Measurements from ENCODE around the gene SDR42E1. TPM values are rescaled to one million over a fixed set of nuclear protein-coding genes. Genes with fewer than 3 reads are reported as not detected.

Gene SDR42E1
- total RNA-seq, 1 experiment from 2014 or later = 0.33 TPM

DNA sequence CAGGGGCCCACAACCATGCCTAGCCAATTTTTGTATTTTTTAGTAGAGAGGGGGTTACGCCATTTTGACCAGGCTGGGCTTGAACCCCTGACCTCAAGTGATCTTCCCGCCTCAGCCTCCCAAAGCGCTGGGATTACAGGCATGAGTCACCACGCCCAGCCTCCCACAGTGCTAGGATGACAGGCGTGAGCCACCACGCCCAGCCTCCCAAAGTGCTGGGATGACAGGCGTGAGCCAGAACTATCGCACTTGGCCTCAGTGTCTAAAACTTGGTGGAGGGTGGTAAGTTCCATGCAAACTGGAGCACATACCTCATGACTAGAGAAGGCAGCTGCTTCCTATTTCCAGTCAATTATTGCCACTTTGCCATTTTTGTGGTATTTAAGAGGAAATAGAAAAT is 30.9 kb upstream of the SDR42E1 start:
- TF ChIP-seq POLR2AphosphoS5 (IDR thresholded peaks at IDR 0.05; ENCODE audit: low read depth, low read length) = no peak
- no peak for TF ChIP-seq REST (IDR thresholded peaks at IDR 0.05; ENCODE audit: insufficient read depth in 1 of 2, low read depth in 2 of 2, low read length in 1 of 2)
- no peak for TF ChIP-seq CTCF (IDR thresholded peaks at IDR 0.05)
- no peak for TF ChIP-seq TCF7L2 (IDR thresholded peaks at IDR 0.05; ENCODE audit: low read depth, low read length)
- no peak for TF ChIP-seq SIN3A (IDR thresholded peaks at IDR 0.05; ENCODE audit: borderline replicate concordance, insufficient read depth, low read depth, low read length)
- H3K27me3 ChIP-seq (ENCODE audit: control insufficient read depth, insufficient read depth, low read length) = no peaks in the 10 kb centered on the region
- CTCF ChIA-PET = no interaction called here
- BruUV-seq (replicated peaks) = no TSS peak
- in situ Hi-C loops (cut with HindIII; ENCODE audit: low pct_unique_long_range_greater_than_20kb, low sequenced_read_pairs) (no loop called here), intact Hi-C loops (cut with micrococcal nuclease; ENCODE audit: unreplicated experiment) (no loop called here)
- no peak for DNase-seq (ENCODE audit: low read depth, low spot score)
- no peaks in the 10 kb centered on the region for H3K4me1 ChIP-seq (ENCODE audit: control insufficient read depth, insufficient read depth, low read length)
- H3K27ac ChIP-seq (ENCODE audit: low read length) = no peak overlapping the region
- no peaks in the 10 kb centered on the region for H3K9me3 ChIP-seq (ENCODE audit: control insufficient read depth, insufficient read depth, low read depth, low read length)
- POLR2A ChIA-PET = no interaction called here
- no peak for ATAC-seq
- no peaks in the 10 kb centered on the region for H3K36me3 ChIP-seq (ENCODE audit: control insufficient read depth, insufficient read depth, low read length)
- H3K4me3 ChIP-seq (ENCODE audit: low read depth in 2 of 2, low read length in 2 of 2) = no peak overlapping the region

- in situ Hi-C loops (cut with HindIII; ENCODE audit: low pct_unique_long_range_greater_than_20kb, low sequenced_read_pairs) (no loop called here), intact Hi-C loops (cut with micrococcal nuclease; ENCODE audit: unreplicated experiment) (no loop called here)
- H3K36me3 ChIP-seq (ENCODE audit: control insufficient read depth, insufficient read depth, low read length) = no peaks in the 10 kb centered on the region
- H3K4me1 ChIP-seq (ENCODE audit: control insufficient read depth, insufficient read depth, low read length) = no peaks in the 10 kb centered on the region
- CTCF ChIA-PET = no interaction called here
- TF ChIP-seq TCF7L2 (IDR thresholded peaks at IDR 0.05; ENCODE audit: low read depth, low read length) (no peak), REST (IDR thresholded peaks at IDR 0.05; ENCODE audit: insufficient read depth in 1 of 2, low read depth in 2 of 2, low read length in 1 of 2) (no peak), CTCF (IDR thresholded peaks at IDR 0.05) (no peak), POLR2AphosphoS5 (IDR thresholded peaks at IDR 0.05; ENCODE audit: low read depth, low read length) (no peak), SIN3A (IDR thresholded peaks at IDR 0.05; ENCODE audit: borderline replicate concordance, insufficient read depth, low read depth, low read length) (no peak)
- no TSS peak for BruUV-seq (replicated peaks)
- ATAC-seq (no peak), DNase-seq (ENCODE audit: low read depth, low spot score) (no peak)
- POLR2A ChIA-PET = no interaction called here
- no peak overlapping the region for H3K4me3 ChIP-seq (ENCODE audit: low read depth in 2 of 2, low read length in 2 of 2)
- no peaks in the 10 kb centered on the region for H3K27me3 ChIP-seq (ENCODE audit: control insufficient read depth, insufficient read depth, low read length)
- no peaks in the 10 kb centered on the region for H3K9me3 ChIP-seq (ENCODE audit: control insufficient read depth, insufficient read depth, low read depth, low read length)
- H3K27ac ChIP-seq (ENCODE audit: low read length) = no peak overlapping the region
Measured at GRCh38 chr16:82041542-82041941, 30.3 kb upstream of the SDR42E1 start.

Data from Panc1 (cell line).